ENCODE results near the gene MBOAT1.
"Not testable (repeated sequence)": the region's sequence is repeated elsewhere in the genome, so short reads cannot be mapped to it uniquely, and the experiment has no call there.

Gene MBOAT1, protein sequence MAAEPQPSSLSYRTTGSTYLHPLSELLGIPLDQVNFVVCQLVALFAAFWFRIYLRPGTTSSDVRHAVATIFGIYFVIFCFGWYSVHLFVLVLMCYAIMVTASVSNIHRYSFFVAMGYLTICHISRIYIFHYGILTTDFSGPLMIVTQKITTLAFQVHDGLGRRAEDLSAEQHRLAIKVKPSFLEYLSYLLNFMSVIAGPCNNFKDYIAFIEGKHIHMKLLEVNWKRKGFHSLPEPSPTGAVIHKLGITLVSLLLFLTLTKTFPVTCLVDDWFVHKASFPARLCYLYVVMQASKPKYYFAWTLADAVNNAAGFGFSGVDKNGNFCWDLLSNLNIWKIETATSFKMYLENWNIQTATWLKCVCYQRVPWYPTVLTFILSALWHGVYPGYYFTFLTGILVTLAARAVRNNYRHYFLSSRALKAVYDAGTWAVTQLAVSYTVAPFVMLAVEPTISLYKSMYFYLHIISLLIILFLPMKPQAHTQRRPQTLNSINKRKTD

GRCh38 chr6:20212392-20213111 lies at the start of gene MBOAT1:
MBOAT1 (minus strand) TSS chr6:20212469; CDS start chr6:20212234, 235 bp downstream.
- peak; percentile 89 to 92 for DNase-seq

DNA sequence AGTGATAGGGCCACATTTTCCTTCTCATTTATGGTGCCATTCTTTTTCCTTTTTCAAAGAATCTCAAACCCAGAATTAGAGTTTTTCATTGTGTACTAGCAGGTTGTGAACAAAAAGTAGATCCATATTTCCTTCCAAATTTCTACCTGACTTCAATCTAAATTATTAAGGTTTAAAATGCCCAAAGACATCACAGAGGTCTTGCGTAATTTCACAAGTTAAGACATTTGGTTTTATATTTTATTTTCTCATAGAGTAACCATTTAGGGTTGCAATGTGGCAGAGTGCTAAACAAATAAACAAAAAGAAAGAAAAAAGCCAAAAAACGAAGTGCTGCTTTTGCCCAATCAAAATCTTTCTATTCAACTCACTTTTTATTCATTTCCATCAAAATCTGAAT lies 49.4 kb upstream of the MBOAT1 start:
- no peak for DNase-seq

GRCh38 chr6:20260360-20260759 lies 48.1 kb upstream of the MBOAT1 start:
- DNase-seq = no peak

- no peak for DNase-seq
Measured at GRCh38 chr6:20259316-20260049, 47.2 kb upstream of the MBOAT1 start.

DNA sequence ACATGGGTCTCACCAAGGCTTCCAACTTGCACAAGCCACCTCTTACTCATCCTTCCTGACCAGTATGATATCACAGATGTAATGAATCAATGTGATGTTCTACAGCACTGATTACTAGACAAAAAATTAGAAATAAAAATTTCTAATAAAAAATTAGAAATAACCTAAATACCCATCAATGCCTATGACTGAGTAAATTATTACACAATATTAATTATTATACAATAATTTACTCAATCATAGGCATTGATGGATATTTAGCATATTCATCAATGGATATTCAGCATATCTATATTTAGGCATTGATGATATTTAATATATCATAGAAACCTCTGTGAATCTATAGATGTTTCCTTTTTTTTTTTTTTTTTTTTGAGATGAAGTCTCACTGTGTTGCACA lies 43.2 kb upstream of the MBOAT1 start:
- DNase-seq = no peak

DNA sequence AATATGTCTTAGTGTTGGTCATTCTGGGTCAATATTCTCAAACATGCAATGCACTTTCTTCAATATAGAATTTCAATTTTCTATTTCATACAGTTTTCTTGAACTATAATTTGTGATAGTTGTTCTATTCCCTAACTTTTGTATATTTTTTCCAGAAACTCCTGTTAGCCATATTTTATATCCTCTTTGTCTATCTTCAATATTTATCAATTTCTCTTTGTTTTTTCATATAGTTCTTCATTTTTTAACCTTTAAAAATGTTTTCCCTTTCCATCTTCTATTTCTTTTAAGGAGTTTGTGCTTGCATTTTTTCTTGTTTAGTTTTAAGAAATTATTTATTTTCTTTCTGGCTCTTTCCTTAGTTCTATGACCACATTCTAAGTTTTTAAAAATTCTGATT lies 42.0 kb upstream of the MBOAT1 start:
- DNase-seq = no peak

DNA sequence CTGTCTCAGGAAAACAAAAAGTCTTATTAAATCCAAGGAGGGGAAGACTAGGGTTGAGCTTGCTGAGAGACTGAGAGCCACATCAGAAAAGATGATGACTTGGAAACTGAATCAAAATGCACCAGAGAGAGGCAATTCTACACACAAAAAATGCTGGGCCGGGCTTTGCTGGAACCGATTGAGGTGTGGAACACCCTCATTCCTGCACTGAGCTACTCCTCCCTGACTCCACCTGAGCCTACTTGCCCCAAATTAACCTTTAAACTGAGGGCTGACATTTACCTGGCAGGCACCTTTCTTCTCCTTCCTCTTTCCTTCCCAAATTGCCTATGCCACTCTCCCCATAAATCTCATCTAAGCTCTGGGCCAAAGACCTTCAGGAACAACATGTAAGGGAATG lies 40.8 kb upstream of the MBOAT1 start:
- no peak for DNase-seq

DNA sequence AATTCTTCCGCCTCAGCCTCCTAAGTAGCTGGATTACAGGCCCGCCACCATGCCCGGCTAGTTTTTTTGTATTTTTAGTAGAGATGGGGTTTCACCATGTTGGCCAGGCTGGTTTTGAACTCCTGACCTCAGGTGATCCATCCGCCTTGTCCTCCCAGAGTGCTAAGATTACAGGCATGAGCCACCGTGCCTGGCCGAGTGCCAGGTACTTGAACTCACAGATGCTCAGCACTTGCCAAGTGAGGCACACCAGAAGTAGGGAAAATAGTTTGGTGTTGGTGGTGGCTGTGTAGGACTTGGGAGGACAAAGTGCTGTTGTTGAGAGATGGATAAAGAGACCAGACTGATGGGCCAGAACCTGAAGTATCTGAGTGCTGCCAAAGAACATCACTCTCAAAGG lies 40.0 kb upstream of the MBOAT1 start:
- no peak for DNase-seq

- no peak for DNase-seq
Measured at GRCh38 chr6:20251525-20251924, 39.3 kb upstream of the MBOAT1 start.

- no peak for DNase-seq
Measured at GRCh38 chr6:20246125-20246524, 33.9 kb upstream of the MBOAT1 start.

- DNase-seq = not testable (repeated sequence)
Measured at GRCh38 chr6:20244807-20245681, 32.8 kb upstream of the MBOAT1 start.

- no peak for DNase-seq
Measured at GRCh38 chr6:20243288-20243687, 31.0 kb upstream of the MBOAT1 start.

- DNase-seq = no peak
Measured at GRCh38 chr6:20242397-20242796, 30.1 kb upstream of the MBOAT1 start.

GRCh38 chr6:20241102-20241501 lies 28.8 kb upstream of the MBOAT1 start:
- no peak for DNase-seq

GRCh38 chr6:20238688-20239587 lies 26.7 kb upstream of the MBOAT1 start:
- DNase-seq = no peak

GRCh38 chr6:20237677-20238460 lies 25.6 kb upstream of the MBOAT1 start:
- DNase-seq = no peak

DNA sequence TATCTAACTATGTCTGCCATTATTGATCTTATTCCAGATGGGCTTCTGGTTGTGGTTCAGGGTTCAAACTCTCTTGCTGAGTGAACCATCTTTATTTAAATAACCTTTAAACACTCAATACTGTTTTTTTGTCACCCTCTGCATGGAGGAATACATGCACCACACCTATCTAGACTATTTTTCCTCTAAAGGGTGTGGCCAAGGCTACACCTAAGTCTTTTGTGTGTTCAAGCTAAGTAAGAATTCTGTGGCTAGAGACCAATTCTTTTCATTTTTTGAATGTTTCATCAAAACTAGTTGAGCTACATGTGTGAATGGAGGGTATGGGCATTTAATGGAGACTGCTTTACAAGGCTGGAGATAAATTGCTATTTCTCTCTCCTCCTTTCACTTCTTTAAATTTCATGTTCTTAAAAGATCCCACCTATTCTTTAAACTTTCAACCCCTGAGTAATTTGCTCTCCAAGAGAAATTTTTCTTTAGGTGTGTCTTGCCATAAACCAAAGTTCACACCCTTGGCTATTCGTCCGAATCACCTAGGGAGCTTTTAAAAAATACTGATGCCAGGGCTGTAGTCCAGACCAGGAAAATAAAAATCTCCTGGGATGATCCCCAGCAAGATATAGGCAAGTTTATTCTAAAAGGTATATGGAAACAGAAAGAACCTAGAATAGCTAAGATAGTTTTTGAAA lies 24.8 kb upstream of the MBOAT1 start:
- DNase-seq = no peak

DNA sequence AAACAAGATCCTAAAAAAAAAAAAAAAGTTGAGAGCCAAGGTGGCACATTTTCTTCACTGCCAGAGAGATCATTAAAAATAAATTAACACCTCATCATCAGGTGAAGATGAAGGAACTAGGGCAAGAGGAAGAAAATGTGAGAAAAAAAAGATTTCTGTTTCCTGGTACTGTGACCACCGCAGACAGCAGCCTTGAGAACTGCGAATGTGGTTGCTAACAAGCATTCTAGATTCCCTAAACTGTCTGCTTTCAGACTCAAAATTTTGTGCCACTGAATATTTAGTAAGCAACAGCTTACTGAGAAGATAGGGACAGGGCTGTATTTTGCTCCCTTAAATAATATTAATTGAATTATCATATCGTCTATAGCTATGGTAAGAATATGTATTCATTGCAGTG lies 24.1 kb upstream of the MBOAT1 start:
- no peak for DNase-seq

GRCh38 chr6:20235041-20235440 lies 22.8 kb upstream of the MBOAT1 start:
- DNase-seq = no peak

DNA sequence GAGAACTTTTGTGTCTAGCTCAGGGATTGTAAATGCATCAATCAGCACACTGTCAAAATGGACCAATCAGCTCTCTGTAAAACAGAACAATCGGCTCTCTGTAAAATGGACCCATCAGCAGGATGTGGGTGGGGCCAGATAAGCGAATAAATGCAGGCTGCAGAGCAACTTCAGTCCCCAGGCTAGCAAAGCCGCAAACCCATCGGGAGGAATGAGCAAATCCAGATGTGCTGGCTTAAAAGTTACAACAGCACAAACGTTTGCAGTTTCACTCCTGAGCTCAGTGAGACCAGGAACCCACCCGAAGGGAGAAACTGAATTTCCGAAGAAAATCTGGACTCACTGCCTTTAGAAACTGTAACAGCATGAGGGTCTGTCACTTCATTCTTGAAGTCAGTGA lies 21.9 kb upstream of the MBOAT1 start:
- DNase-seq = no peak

Measured in Kasumi-1 (cell line).